SU-DHL-6 (cell line): ENCODE results near the gene CGB2.

Source experiments
- EZH2phosphoT487 ChIP-seq: fragments of 200-600 bp; sonication (generic), shearing (Covaris generic); conservative IDR thresholded peaks from 2 replicates; pipeline ENCODE4 v1.6.1; 2018; ENCODE audit warnings: mild to moderate bottlenecking, antibody characterized with exemption, low read length, moderate library complexity, mixed read lengths
- TF ChIP-seq, protein P1 (sequence below): fragments of 200-600 bp; sonication (generic); IDR thresholded peaks from one replicate; pipeline ENCODE4 v1.5.1; 2017; ENCODE audit warnings: antibody characterized with exemption, mild to moderate bottlenecking, low read length, moderate library complexity; ENCODE audit not compliant: insufficient read depth, poor library complexity, severe bottlenecking

GRCh38 chr19:49057636-49058234 lies 26.0 kb downstream of the CGB2 start, which contains the start of gene CGB7:
- TF ChIP-seq, protein P1, sequence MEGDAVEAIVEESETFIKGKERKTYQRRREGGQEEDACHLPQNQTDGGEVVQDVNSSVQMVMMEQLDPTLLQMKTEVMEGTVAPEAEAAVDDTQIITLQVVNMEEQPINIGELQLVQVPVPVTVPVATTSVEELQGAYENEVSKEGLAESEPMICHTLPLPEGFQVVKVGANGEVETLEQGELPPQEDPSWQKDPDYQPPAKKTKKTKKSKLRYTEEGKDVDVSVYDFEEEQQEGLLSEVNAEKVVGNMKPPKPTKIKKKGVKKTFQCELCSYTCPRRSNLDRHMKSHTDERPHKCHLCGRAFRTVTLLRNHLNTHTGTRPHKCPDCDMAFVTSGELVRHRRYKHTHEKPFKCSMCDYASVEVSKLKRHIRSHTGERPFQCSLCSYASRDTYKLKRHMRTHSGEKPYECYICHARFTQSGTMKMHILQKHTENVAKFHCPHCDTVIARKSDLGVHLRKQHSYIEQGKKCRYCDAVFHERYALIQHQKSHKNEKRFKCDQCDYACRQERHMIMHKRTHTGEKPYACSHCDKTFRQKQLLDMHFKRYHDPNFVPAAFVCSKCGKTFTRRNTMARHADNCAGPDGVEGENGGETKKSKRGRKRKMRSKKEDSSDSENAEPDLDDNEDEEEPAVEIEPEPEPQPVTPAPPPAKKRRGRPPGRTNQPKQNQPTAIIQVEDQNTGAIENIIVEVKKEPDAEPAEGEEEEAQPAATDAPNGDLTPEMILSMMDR, result no peak
- TF ChIP-seq EZH2phosphoT487, result no peak
